Cardiac fibroblast (primary cell): ENCODE data around the gene CPNE5.

ENCODE experiments used
- DNase-seq, 2 donors: peaks; one replicate each; pipeline versions ENCODE4 v3.0.0 to v3.0.0-alpha.2; 2010; ENCODE audit warnings: low read depth in 2 of 2
- H3K4me3 ChIP-seq, 2 donors: replicated peaks in 1 of 2; 1 replicate in 1 of 2; 2 replicates in 1 of 2; pipeline ENCODE4 v1.5.1; 2011; ENCODE audit warnings: low read depth in 2 of 2, low read length in 2 of 2, mild to moderate bottlenecking in 2 of 2, moderate library complexity in 1 of 2
- TF ChIP-seq, protein P1 (sequence below): IDR thresholded peaks from one replicate; pipeline ENCODE4 v1.5.1; 2011; ENCODE audit warnings: low read depth, mild to moderate bottlenecking, low read length, inconsistent platforms

CPNE5 gene

DNA sequence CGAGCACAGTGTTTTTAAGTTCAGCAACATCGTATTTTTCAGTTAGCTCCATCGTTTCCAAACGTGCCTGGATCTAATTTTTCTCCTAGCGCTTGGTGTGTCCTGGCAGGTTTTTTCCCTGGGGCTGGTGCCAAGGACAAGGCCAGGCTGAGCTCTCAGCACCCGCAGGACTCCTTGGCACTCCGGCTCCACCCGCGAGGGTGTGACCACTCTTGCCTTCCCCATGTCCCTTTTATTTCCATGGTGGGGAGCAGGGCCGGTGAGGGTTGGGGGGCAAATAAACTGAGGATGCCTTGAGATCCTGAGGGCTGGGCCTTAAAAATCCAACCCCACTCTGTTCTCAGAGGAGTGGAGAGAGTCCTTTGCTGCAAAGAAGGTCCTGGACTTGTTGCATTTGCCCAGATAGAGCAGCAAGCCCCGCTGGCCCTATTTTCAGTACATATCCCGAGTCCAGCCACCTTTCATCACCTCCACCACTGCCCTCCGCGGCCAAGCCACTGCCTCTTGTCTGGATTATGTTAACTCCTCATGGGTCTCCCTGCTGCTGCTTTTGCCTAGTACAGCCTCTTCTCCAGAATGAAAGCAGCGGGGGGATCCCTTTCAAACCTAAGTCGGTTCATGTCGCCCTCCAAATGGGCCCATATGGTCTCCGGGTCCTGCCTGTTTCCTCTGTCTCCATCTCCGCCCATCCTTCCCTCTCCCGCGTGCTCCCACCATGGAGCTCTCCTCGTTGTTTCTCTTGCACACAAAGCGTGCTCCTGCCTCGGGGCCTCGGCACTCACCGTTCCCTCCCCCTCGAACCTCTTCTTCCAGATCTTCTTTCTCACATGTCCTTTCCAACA is 146.2 kb downstream of the CPNE5 start:
- peak in 1 of 2 donors; percentile 56 for DNase-seq
- TF ChIP-seq, protein P1, sequence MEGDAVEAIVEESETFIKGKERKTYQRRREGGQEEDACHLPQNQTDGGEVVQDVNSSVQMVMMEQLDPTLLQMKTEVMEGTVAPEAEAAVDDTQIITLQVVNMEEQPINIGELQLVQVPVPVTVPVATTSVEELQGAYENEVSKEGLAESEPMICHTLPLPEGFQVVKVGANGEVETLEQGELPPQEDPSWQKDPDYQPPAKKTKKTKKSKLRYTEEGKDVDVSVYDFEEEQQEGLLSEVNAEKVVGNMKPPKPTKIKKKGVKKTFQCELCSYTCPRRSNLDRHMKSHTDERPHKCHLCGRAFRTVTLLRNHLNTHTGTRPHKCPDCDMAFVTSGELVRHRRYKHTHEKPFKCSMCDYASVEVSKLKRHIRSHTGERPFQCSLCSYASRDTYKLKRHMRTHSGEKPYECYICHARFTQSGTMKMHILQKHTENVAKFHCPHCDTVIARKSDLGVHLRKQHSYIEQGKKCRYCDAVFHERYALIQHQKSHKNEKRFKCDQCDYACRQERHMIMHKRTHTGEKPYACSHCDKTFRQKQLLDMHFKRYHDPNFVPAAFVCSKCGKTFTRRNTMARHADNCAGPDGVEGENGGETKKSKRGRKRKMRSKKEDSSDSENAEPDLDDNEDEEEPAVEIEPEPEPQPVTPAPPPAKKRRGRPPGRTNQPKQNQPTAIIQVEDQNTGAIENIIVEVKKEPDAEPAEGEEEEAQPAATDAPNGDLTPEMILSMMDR = no peak
- H3K4me3 ChIP-seq = no peak overlapping the region

DNA sequence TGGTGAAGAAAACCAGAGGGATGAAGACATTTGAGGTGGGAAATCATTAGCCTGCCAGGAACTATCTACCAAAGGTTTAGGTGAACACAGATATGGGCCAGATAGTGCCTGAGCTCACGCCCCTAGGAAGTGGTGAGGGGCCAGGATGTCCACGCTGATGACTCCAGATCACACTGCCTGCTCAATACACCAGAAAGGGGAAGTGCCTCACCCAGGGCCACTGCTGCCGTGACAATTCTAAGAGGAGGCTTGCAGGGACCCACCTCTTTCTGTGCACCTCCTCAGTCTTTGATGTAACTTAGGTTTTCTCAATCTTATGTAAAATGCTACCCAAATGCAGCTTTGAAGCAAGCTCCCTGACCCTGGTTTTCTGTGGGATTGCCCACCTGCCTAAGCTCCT is 147.0 kb downstream of the CPNE5 start:
- TF ChIP-seq, protein P1 = no peak
- H3K4me3 ChIP-seq = no peak overlapping the region
- DNase-seq = no peak

DNA sequence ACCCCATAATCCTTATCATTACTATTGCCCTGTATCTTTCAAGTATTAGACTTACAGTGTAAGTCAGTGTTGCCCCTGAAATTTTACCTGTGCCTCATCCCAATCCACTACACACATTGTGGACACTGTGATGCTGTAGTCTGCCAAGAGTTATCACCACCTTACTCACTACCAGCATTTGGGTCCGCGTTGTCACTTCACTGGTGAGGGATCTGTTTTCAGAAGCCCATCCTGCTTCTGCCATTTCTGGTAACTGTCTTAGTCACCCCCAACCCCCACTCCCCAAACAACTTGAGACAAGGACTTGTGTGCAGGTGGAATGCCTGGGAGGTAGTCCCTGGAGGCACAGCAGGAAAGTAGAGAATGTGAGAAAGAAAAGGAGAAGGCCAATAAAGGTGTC is 147.6 kb downstream of the CPNE5 start:
- TF ChIP-seq, protein P1 = no peak
- no peak for DNase-seq
- H3K4me3 ChIP-seq = no peak overlapping the region

DNA sequence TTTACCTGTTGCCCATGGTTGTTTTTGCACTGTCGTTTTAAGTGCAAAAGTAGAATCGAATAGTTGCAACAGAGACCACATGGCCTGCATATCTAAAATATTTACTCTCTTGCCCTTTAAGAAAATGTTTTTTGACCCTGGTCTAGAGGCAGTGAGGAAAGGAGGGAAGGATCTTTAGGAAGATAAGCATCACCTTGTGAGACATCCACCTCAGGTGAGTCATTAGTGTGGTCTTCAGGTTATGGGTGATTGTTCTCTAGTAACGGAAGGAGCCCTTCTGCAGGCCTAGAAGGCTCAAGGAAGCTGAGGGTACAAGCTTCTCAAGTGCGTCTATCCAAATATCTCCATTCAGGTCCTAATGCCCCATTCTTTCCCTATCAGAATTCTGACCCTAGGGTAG is 148.2 kb downstream of the CPNE5 start:
- TF ChIP-seq, protein P1 = no peak
- no peak overlapping the region for H3K4me3 ChIP-seq
- DNase-seq = no peak
